GM21423 (cell line): ENCODE measurements around the gene CHST11.

ENCODE experiments used
- ATAC-seq: cut with Tn5 transposase; IDR thresholded peaks from one replicate; pipeline ENCODE4 v1.9.1; 2021; ENCODE audit warnings: mild to moderate bottlenecking, moderate library complexity; ENCODE audit not compliant: unreplicated experiment

The CHST11 gene

DNA sequence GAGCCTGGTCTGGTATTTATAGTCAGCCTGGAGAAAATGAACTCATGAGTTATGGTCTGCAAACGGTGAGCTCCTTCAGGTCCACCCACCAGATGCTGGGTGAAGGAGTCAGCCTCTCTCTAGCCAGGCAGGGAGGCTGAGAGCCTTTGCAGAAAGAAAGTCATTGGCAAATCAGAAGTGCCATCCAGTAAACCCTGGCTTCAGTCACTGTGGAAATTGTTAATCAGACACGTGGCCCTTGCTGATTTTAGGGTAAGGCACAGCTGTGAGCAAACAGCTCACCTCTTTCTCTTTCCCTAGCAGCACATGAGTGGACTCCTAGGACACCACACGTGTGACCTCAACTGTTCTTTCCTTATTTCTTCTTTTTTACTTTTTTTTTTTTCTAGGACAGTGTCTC lies 44.9 kb downstream of the CHST11 start:
- no peak for ATAC-seq

GRCh38 chr12:104502217-104502616 lies 45.5 kb downstream of the CHST11 start:
- no peak for ATAC-seq

DNA sequence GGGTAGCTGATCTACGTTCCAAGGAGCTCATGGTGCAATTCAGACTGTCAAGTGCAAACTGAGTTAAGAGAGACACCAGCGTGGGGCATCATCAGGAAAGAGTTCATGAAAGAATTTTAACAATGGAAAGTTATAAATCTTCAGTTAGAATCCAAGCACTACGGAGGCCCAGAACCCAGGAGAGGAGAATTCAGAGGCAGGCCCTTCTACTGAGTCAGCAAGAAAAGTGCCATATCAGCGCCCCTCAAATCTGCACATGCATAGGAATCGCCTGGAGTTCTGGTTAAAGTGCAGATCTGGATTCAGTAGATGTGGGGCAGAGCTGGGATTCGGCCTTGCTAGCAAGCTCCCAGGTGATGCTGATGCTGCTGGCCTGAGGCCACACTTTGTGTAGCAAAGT lies 45.9 kb downstream of the CHST11 start:
- no peak for ATAC-seq

DNA sequence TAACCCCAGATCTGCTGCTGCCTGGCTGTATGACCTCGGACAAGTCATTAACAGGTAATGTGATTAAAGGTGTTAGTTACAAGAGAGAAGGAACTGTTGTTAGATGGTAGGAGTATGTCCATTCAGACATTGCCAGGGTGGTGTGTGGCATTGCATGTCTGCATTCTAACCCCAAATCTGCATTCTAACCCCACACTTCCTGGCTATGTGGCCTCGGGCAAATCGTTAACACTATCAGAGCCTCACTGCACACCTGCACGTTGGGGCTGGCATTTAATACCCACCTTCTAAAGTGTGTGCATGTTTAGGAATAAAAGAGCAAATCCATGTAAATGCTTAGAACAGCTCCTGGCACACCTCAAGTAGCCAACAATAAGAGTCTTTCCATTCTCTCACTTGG lies 46.4 kb downstream of the CHST11 start:
- ATAC-seq, result no peak

GRCh38 chr12:104504146-104504545 lies 47.4 kb downstream of the CHST11 start:
- ATAC-seq, result no peak

GRCh38 chr12:104505095-104505818 lies 48.5 kb downstream of the CHST11 start:
- peak; percentile 93 for ATAC-seq

- ATAC-seq, result no peak
Observed at GRCh38 chr12:104506676-104507401, 50.1 kb downstream of the CHST11 start.

DNA sequence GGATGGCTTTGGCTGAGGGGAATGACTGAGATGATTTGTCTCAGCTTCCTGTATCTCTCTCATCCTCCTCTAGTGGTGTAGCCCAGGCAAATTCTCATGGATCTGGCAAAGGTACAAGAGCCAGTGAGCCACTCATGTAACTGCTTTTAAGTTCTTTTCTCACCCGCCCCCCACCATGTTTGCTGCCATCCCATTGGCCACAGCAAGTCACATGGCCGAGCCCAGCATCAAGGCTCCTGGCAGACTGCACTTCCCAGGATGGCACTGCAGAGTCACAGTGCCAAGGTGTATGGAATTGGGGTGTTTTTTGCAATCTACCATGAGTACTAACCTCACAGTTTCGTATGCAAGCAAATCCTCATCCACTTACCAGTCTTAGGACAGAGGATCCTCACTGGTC lies 50.9 kb downstream of the CHST11 start:
- ATAC-seq, result no peak

DNA sequence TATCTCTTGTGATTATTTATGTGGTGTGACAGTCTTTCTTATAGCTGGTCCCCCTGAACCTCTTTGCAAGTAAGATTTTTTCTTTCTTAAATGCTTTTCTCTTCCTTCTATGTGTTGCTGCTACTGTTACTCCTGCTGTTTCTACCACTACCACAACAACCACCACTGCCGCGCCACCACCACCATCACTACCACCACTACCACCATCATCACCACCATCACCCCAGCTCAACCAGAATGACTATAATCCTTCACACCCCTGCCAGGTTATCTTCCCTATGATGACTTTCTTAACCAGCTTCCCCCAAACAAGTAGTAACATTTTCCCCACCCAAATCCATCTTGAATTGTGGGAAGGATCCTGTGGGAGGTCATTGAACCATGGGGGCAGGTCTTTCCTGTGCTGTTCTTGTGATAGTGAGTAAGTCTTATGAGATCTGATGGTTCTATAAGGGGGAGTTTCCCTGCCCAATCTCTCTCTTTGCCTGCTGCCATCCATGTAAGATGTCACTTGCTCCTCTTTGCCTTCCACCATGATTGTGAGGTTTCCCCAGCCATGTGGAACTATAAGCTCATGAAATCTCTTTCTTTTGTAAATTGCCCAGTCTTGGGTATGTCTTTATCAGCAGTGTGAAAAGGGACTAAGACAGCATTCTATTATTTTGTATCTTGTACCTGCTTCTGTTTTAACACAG lies 52.2 kb downstream of the CHST11 start:
- ATAC-seq, result no peak

DNA sequence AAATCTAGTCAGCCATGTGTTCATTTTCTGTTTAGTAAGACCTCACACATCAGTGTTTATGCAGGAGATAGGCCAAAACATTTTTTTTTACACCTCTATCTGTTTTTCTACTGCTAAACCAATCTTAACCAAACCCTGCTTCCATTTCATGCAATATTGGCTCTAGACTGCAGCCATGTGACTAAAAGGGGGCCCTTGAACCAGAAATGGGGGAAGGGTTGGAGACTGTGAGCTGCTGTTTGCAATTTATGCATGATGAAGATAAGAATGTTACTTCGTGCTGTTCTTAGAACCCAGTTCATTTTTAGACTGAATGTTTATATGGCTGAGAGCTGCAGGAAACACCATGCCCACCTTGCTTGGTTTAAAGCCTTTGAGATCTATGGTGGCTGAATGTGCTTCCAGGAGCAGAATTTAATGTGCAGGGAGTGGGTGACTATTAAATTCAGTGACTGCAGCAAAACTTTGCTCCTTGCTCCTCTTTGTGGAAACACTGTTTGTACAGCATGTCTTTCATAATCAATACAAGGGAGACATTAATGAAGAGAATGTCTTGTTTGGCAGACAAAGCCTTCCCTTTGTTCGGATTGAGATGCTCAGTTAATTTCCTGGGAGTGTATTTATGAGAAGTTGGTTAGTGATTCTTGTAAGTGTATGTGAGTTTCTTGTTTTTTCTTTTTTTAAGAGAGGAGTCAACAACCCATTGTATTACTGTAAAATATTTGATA lies 53.6 kb downstream of the CHST11 start:
- ATAC-seq, result no peak

DNA sequence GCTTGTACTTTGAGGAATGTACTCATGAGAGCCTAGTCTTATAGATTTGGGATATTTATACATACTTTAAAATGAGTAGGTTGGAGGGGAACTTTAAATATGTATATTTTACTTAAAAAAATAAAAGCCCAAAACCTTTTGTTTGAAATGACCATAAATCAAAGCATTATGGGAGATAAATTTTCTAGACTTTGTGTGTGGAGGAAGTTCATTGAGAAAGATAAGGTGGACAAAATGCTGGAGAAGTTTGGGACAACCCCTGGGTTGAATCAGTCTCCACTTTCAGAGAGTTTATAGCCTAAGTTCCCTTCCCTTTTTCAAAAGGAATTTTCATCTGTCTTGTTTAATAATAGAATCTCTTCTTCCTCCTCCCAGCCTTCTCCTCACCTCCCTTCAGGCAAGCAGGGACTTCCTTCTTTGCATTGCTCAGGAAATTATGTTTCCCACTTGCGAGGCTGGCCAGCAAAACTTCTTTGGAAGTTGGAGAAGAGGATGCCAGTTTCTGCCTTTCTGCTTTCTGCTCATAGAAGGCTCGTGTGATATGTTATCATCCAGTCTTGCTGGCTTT lies 54.2 kb downstream of the CHST11 start:
- no peak for ATAC-seq

DNA sequence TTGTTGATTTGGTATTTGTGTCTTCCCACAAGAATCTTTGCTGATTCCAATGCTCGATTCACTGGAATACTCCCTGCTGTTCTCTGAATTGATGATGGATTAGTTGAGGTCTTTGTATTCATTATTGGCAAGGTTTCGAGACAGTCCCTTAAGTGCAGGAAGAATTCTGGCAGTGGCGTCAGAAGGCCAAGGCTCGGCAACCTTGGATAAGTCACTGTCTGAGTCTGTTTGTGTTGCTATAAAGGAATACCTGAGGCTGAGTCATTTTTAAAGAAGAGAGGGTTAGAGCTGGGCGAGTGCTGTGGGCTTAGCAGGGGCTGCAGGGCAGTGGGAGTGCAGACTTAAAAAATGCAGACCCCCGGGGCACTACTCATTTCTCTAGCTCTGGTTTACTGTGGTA lies 56.9 kb downstream of the CHST11 start:
- ATAC-seq, result no peak

GRCh38 chr12:104514092-104514810 lies 57.5 kb downstream of the CHST11 start:
- no peak for ATAC-seq

GRCh38 chr12:104515899-104516298 lies 59.2 kb downstream of the CHST11 start:
- no peak for ATAC-seq

DNA sequence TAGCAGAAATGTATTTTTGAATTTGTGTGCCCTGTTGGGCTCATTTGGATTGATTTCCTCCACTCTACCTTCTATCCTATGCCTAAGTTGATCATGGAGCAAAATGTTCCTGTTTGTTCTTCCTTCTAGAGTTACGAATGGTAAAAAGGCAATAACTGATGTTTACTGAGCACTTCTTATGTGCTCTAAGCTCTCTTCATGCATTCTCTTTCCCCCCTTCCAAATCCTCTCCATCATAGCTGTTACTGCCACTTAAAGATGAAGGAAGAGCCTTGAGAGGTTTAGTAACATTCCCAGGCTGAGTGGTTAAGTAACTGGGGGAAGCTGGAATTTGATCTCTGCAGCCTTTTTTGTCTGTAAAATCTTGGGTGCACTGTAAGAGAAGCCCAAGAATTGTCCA lies 60.1 kb downstream of the CHST11 start:
- no peak for ATAC-seq

GRCh38 chr12:104517880-104518279 lies 61.1 kb downstream of the CHST11 start:
- no peak for ATAC-seq

DNA sequence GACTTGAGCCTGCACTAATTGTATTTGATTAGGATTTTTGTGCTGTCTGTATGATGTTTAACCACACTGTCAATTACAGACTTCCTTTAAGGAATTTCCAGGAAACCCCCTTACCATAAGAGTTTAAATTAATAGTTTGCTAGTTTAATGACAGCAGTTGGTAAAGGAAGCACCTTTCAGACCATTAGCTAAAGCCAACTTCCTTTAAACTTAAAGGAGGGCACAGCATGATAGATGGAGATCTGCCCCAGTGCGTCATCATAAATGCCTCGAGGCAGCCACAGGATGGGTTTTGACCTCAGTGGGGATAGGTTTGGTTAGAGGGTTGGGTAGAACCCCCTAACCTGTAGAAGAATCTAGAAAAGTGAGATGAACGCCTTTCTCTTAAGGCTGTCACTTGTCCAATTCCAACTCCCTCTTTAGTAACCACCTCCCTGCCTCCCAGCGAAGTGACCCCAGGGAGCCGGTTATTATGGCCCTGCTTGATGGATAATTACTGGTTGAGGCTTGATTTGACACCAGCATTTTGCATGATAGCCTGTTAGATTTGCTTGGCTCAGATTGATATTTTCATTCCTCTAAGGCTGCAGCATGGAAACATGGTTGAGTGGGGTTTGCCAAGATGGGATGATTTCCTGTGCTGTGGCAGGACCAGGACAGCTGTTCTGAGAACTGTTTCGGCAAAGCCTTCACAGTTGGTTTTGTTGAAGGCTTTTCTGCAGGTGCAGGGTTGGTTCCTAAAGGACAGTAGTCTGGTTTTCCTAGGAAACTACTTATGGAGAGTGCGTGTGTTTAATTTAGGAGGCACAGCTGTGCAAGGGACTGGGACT lies 62.7 kb downstream of the CHST11 start:
- peak; percentile 41 for ATAC-seq

DNA sequence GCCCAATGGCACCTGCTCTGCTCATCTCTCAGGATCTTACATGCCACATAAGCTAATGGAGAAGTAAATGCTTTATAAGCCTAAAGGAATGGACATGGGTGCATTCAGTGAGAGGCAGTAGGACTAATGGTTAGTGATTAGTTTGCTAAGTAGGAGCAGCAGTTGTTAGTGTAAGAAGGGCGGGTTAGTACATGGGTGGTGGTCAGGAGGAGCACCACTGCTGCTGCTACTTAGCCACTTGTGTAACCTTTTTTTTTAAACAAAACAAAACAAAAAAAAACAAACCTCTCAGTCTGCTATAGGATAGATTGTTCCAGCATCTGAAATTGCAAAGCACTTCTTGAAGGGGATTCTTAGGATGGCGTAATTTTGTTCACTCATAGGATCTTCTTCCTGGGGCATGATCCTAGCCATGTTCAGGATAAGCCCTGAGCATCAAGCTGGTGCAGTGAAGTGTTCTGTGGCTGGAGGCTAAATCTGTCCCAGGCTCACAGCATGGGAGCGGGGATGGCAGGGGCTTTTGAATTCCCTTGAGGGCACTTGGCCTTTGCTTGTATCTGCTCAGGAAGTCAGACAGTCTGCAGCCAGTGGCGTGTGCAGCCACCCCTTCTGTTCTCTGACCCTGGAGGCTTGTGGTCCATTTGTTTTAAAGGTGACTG lies 63.6 kb downstream of the CHST11 start:
- ATAC-seq, result peak; percentile 71

DNA sequence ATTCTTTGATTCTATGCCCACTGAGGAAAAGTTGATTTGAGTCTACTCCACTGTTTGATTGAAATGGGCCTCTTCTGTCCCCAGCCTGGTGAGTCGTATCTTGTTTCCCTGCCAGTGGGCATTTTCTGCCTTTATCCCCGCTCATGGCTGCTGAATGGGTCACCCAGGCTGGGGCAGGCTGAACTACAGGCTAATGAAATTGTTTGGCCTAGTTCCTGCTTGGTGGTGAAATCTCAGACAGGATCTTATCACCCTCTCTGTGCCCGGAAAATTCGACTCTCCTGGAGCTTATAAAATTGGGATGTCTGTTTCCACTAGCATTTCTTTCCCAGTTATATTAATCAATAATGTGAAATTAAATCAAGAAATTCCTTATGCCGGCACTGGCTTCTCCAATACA lies 65.0 kb downstream of the CHST11 start:
- no peak for ATAC-seq
